Adrenal gland (tissue), 5 donors: ENCODE data around the gene ABCG2.

Source experiments
- POLR2A ChIP-seq, 2 donors: fragments of 450-650 bp; IDR thresholded peaks; one replicate each; pipeline ENCODE4 v1.6.1; 2017; ENCODE audit warnings: antibody characterized with exemption in 2 of 2, mild to moderate bottlenecking in 2 of 2, moderate library complexity in 1 of 2
- TF ChIP-seq, protein P1 (sequence below), 6 experiments: fragments of 450-650 bp in 4 of 6; fragments of 200-600 bp in 2 of 6; sonication (generic) in 1 of 6; IDR thresholded peaks; 1 replicate in 5 of 6; 2 replicates in 1 of 6; pipeline versions ENCODE4 v1.5.1 to v1.8.0; 2016 to 2021; ENCODE audit warnings: antibody characterized with exemption in 6 of 6, mild to moderate bottlenecking in 2 of 6, moderate library complexity in 1 of 6
- donor health status: DM: no; HTN: no; CAD: no.

DNA sequence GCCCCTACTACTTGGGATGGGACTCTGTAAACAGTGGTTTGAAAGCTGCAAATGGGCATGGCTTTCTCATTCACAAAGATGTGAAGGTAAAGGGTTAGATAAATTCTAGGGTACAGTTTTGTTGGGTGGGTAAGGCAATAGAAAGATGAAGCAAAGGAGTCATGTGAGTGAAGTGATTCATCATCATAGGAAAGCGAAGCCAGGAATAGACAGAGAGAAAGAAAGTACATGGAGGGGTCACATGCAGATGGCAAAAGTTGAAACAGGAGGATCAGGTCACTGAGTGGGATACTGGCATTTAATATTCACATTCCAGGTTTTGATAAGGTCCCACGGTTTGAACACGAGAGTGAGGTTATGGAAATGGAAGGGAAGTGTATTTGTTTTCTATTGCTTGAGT, 8.2 kb upstream of the ABCG2 start:
- TF ChIP-seq, protein P1, sequence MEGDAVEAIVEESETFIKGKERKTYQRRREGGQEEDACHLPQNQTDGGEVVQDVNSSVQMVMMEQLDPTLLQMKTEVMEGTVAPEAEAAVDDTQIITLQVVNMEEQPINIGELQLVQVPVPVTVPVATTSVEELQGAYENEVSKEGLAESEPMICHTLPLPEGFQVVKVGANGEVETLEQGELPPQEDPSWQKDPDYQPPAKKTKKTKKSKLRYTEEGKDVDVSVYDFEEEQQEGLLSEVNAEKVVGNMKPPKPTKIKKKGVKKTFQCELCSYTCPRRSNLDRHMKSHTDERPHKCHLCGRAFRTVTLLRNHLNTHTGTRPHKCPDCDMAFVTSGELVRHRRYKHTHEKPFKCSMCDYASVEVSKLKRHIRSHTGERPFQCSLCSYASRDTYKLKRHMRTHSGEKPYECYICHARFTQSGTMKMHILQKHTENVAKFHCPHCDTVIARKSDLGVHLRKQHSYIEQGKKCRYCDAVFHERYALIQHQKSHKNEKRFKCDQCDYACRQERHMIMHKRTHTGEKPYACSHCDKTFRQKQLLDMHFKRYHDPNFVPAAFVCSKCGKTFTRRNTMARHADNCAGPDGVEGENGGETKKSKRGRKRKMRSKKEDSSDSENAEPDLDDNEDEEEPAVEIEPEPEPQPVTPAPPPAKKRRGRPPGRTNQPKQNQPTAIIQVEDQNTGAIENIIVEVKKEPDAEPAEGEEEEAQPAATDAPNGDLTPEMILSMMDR (IDR thresholded peaks at IDR 0.05), result no peak
- no peak for TF ChIP-seq POLR2A (IDR thresholded peaks at IDR 0.05)
